Activated CD8-positive, alpha-beta memory T cell treated with anti-CD3 and anti-CD28 coated beads, Interleukin-2, amount 50 U/mL, for 4 hours (primary cell): Measurements from ENCODE around the gene STAC2.
"Not testable (repeated sequence)": the region's sequence is repeated elsewhere in the genome, so short reads cannot be mapped to it uniquely, and the experiment has no call there.

Experiments used
- DNase-seq: peaks from one replicate; pipeline ENCODE4 v3.0.0-alpha.2; 2020

The STAC2 gene

GRCh38 chr17:39186481-39187002, 39.2 kb downstream of the STAC2 start:
- no peak for DNase-seq

DNA sequence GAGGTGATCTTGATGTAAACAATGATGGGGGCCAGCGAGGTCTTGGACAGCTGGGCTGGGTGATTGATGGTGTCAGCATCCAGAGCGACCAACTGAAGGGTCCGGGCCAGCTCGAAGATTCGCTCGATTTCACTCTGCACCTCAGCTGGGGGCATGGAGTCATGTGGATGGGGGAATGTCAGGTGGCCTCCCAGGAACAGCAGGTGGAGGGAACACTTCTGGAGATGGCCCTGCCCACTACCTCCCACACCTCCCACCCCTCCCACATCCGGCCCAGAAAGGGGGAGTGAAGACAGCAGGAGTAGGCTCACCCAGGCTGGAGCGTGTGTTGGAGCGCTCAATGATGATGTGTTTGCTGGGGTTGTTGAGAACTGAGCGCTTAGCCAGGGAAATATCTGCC, 42.0 kb downstream of the STAC2 start:
- DNase-seq: no peak

DNA sequence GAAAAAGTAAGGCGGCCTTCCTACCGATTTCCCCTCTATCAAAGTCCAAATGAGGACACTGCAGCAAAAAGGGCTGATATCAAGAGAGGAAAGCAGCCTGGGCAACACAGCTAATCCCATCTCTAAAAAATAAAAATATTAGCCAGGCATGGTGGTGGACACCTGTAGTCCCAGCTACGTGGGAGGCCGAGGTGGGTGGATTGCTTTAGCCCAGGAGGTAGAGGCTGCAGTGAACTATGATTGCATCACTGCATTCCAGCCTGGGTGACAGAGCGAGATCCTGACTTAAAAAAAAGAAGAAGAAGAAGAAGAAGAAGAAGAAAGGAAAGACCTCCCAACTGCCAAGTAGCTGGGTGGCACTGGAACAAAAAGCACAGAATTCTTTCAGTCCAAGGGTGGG, 42.7 kb downstream of the STAC2 start:
- DNase-seq: no peak

GRCh38 chr17:39181303-39181702, 44.4 kb downstream of the STAC2 start:
- no peak for DNase-seq

DNA sequence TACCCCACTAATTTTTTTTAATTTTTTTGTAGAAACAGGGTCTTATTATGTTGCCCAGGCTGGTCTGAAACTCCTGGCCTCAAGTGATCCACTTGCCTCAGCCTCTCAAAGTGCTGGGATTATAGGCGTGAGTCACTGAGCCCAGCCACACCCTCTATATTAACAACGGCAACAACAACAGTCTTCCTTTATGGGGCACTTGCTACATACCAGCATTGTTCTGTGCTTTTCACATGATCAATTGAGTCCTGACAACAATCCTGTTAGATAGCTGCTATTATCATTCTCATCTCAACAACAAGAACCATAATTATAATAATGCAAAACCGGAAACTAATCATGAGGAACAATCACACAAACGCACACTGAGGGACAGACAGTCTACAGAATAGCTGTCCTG, 47.2 kb downstream of the STAC2 start:
- DNase-seq: no peak

DNA sequence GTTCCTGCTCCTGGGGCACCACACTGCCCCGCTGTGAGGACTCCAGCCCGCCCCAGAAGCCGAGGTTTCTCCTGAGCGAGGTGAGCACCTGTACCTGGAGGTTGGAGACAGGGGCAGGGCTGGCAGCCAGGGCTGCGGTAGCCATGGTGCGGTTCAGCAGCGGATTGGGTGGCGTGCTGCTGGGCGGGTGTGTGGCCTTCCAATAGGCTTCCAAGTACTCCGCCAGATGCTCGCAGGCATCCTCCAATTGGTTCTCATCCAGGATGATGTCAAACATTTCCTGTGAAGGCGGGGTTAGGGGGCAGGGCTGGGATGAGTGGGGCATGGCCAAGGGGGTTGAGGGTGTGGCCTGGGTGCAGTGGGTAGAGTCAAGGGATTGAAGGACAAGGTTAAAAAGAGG, 48.5 kb downstream of the STAC2 start:
- no peak for DNase-seq

- DNase-seq: no peak
These were observed 50.1 kb downstream of the STAC2 start for GRCh38 chr17:39175695-39176093.

DNA sequence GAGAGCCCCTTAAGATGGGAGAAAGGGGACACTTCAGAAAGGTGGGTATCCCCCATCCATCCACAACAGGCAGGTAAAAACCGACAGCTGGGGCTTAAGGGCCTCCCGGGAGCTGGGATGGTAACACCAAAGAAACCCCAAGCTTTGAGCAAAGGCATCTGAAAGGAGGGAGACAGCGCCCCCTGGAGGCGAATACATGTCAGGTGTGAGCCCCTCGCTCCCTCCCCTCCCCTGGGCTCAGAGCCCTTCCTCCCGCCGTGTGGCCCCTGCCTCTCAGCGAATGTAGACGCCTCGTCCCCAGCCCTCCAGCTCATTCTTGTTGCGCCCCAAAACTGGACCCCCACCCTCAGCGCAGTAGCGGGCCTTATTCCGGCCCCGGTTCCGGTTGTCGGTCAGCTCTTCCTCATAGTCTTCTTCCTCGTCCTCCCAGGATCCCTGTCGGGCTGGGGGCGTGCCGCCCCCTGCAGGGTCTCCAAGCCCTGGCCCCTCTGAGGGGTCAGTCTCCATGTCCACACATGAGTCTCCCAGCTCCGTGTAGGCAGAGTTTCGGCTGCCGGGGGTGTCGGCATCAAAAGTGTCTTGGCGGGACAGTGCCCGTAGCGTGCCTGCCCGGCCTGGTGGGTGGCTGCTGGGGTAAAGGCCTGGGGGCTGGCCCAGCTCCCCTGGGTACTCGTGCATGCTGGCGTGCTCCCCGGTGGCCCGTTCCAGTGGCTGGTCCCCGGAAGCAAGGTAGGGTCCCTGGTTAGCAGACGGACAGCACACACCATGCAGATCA, 50.6 kb downstream of the STAC2 start:
- peak; percentile 78 for DNase-seq

GRCh38 chr17:39173526-39174274, 52.0 kb downstream of the STAC2 start:
- DNase-seq: no peak

GRCh38 chr17:39173080-39173479, 52.7 kb downstream of the STAC2 start:
- no peak for DNase-seq

DNA sequence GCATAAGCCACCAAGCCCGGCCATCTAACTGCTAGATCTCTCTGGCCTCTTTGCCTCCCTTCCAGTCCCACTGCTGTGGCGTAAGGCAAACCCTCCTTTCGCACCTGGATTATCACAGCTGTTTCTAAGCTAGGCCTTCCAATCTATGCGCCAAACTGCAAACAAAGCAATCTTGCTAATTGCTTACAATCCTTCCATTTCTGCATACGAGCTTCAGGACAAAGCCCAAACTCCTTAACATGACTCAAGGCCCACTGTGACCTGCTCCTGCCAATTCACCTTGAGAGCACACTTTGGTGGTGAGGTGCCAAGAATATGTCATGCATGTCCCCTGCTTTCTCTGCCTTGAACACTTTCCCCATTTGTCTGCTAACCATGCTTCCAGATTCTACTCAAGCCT, 53.8 kb downstream of the STAC2 start:
- DNase-seq: no peak

- DNase-seq: no peak
These were observed 55.2 kb downstream of the STAC2 start for GRCh38 chr17:39170558-39170957.

GRCh38 chr17:39170109-39170508, 55.6 kb downstream of the STAC2 start:
- DNase-seq: no peak

DNA sequence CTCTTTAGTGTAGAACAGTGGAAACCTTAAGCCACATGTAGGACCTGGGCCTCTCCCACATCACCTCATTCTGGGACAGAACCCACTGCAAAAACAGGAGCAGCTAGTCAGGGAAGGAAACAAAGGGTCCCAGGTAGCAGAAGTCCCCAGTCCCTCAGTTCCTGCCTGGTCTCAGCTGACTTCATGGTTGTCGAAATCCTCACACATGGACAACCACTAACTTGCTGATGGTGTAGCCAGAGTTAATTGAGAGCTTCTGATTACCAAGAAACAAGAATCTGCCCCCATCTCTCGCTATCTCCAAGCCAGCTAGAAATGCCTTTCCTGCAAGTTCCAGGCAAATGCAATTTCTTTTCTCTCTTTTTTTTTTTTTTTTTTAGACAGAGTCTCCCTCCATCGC, 56.2 kb downstream of the STAC2 start:
- no peak for DNase-seq

- no peak for DNase-seq
These were observed 56.6 kb downstream of the STAC2 start for GRCh38 chr17:39169101-39169500.

DNA sequence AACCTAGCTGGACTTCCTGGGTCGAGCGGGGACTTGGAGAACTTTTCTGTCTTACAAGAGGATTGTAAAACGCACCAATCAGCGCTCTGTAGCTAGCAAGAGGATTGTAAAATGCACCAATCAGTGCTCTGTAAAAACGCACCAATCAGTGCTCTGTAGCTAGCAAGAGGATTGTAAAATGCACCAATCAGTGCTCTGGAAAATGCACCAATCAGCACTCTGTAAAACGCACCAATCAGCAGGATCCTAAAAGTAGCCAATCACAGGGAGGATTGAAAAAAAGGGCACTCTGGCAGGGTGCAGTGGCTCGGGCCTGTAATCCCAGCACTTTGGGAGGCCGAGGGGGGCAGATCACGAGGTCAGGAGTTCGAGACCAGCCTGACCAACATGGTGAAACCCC, 57.2 kb downstream of the STAC2 start:
- not testable (repeated sequence) for DNase-seq

DNA sequence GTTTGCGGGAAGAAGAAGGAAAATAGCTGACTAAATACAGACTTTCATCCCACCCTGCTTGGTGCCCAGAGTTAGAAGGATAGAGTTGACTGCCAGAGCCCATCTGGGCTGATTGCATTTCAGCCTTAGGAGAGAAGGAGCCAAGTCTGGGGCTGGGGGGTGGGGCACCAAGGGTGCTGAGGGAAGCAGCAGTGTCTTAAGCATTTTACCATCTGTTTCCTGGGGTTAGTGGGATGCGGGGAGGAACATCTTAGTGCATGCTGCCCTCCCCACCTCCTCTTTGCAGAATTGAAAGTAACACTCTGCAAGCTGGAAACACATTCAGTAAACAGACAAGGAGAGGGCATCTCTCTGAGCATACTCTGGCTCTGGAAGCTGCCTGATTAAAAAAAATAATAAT, 58.3 kb downstream of the STAC2 start:
- no peak for DNase-seq

DNA sequence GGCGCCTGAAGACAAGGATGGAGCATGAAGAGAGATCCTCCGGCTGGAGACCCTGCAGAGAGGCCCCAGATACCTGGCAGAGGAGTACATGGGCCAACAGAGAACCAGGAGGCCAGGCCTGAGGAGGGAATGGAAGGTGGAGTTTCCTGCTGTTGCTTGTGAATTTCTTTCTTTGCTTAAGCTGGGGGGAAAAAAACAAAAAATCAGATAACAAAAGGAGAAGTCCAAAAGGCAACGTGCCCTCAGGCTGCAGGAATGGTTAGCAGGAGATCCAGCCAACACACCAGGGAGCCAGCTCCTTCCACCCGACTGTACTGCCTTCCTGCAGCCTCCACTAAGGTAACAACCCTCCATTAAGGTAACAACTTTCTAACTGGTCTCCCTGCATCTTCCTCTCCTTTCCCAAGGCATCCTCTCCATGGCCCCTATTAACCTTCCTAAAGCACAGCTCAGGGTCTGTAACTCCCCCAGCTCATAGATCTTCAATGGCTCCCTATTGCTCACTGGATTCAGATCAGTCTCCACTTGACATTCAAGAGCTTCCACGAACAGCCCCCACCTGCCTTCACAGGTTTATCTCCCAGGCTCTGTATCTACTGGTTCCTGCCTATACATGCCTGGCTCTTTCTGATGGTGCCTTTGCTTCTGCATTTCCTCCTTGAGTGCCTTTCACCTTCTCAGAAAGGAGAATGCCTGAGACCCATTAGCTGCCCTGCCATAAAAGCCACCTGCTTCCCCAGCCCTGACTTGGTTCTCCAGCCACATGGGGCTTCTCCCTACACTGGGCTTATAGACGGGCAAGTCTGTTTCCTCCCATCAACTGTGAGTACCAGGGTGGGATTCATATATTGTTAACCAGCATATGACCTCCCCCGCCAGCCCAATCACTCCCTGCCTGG, 59.1 kb downstream of the STAC2 start:
- no peak for DNase-seq

GRCh38 chr17:39165841-39166349, 59.9 kb downstream of the STAC2 start, which contains the start of gene ARL5C:
Gene ARL5C (minus strand): TSS chr17:39166161. CDS start chr17:39165760, 401 bp downstream.
- no peak for DNase-seq

DNA sequence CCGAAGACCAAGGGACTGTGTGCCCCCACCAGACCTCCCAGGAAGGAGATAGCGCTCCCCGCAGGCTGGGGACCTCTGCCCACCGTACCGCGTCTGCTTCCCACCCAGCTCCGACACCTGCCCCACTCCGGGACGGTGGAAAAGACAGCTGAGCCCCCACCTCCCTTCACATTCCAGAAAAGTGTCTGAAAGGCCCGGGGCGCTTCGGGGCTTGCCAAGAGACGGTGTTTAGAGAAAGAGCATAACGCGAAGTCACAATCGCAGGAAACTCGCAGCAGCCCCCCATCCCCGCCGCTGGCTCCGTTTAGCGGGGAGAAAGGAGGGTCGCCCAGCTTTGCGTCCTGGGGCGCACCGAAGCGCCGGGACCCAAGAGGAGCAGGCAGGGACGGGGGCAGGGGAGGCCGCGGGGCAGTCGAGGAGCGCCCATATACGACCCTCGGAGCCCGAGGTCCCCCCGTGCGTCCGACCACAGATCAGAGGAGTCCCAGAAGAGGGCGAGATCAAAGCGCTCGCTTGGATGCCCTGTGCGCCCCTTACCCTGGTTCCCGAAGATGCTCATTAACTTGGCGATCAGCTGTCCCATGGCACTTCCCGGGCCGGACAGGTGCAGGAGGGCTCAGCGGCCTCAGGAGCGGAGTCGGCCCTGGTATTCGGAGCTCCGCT, 60.4 kb downstream of the STAC2 start:
- DNase-seq: no peak

DNA sequence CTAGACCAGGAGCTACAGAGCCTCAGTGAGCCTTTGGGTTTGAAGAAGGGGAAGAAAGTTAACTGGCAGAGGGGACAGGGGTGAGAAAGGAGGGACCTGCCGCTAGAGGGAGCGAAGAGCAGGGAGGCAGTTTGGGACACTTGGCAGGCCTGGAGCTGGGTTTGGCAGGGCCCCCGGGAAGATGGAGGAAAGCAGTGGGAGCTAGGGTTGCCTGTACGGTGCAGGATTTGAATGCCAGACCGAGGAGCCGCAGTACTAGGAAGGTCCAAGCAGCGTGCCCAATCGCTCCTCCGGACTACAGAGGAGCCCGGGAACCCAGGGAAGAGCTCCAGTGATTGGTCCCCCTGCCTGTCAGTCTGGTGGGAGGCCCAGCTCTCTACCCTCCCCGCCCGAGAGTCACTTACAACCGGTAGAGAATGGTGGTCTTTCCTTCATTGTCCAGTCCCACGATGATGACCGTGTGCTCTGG, 61.0 kb downstream of the STAC2 start:
- peak; percentile 75 for DNase-seq

- no peak for DNase-seq
These were observed 63.8 kb downstream of the STAC2 start for GRCh38 chr17:39161962-39162361.
